Stomach (tissue), 4 donors: ENCODE data around the gene TXNDC11.

Experiments
- POLR2A ChIP-seq, 4 donors: fragments of 450-650 bp; IDR thresholded peaks; one replicate each; pipeline ENCODE4 v1.6.1; 2016; ENCODE audit warnings: antibody characterized with exemption in 4 of 4, control low read depth in 2 of 4, mild to moderate bottlenecking in 1 of 4, moderate library complexity in 1 of 4
- POLR2AphosphoS5 ChIP-seq, 3 donors: sonication (generic); formaldehyde crosslinking; IDR thresholded peaks; one replicate each; pipeline ENCODE4 v1.6.1; 2016; ENCODE audit warnings: antibody characterized with exemption in 3 of 3
- TF ChIP-seq, protein P1 (sequence below), 7 experiments: fragments of 450-650 bp in 4 of 7; fragments of 200-600 bp in 3 of 7; sonication (generic) in 3 of 7; IDR thresholded peaks; one replicate each; pipeline ENCODE4 v1.5.1; 2016 to 2019; ENCODE audit warnings: antibody characterized with exemption in 7 of 7, control low read depth in 2 of 7, mild to moderate bottlenecking in 1 of 7

DNA sequence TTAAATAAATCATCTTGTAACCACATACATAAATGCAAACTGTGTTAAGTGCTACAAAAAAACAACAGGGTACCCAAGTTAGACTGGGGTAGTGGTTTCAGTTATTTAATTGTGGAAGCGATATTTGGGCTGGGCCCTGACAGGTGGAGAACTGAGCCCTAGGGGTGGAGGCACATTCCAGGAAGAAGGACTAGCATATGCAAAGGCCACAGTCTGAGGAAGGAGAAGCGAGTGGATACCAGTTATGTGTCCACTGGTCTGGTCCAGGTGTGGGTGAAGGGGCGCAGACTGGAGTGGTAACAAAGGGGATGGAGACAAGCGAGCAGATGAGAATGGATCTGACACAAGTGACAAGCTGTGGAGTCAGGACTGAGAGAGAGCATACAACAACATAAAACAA is 22.9 kb downstream of the TXNDC11 start:
- TF ChIP-seq POLR2A (IDR thresholded peaks at IDR 0.05) (no peak), POLR2AphosphoS5 (IDR thresholded peaks at IDR 0.05) (no peak)
- TF ChIP-seq, protein P1, sequence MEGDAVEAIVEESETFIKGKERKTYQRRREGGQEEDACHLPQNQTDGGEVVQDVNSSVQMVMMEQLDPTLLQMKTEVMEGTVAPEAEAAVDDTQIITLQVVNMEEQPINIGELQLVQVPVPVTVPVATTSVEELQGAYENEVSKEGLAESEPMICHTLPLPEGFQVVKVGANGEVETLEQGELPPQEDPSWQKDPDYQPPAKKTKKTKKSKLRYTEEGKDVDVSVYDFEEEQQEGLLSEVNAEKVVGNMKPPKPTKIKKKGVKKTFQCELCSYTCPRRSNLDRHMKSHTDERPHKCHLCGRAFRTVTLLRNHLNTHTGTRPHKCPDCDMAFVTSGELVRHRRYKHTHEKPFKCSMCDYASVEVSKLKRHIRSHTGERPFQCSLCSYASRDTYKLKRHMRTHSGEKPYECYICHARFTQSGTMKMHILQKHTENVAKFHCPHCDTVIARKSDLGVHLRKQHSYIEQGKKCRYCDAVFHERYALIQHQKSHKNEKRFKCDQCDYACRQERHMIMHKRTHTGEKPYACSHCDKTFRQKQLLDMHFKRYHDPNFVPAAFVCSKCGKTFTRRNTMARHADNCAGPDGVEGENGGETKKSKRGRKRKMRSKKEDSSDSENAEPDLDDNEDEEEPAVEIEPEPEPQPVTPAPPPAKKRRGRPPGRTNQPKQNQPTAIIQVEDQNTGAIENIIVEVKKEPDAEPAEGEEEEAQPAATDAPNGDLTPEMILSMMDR (IDR thresholded peaks at IDR 0.05) = no peak
